Prostate gland (tissue), 2 donors: ENCODE results near the gene MFAP2.

ENCODE experiments used
- CTCF ChIP-seq, 4 experiments: fragments of 200-600 bp in 2 of 4; fragments of 450-650 bp in 2 of 4; sonication (generic) in 2 of 4; IDR thresholded peaks; 1 replicate in 3 of 4; 2 replicates in 1 of 4; pipeline ENCODE4 v1.5.1; 2016 to 2019; ENCODE audit warnings: antibody characterized with exemption in 4 of 4, mild to moderate bottlenecking in 2 of 4, moderate library complexity in 2 of 4
- POLR2A ChIP-seq: fragments of 450-650 bp; IDR thresholded peaks from one replicate; pipeline ENCODE4 v1.6.1; 2016; ENCODE audit warnings: antibody characterized with exemption, mild to moderate bottlenecking

GRCh38 chr1:16944038-16944437 is 36.4 kb downstream of the MFAP2 start:
- TF ChIP-seq CTCF (IDR thresholded peaks at IDR 0.05), result no peak
- no peak for TF ChIP-seq POLR2A
